ENCODE results near the gene KCNQ5.

The KCNQ5 gene

GRCh38 chr6:73027691-73028090 is 405.8 kb downstream of the KCNQ5 start:
- no peak for DNase-seq

GRCh38 chr6:73028124-73028766 is 406.4 kb downstream of the KCNQ5 start:
- DNase-seq: no peak

GRCh38 chr6:73028893-73029450 is 407.1 kb downstream of the KCNQ5 start:
- DNase-seq: no peak

GRCh38 chr6:73030257-73030656 is 408.4 kb downstream of the KCNQ5 start:
- DNase-seq: no peak

- DNase-seq: no peak
Observed at GRCh38 chr6:73030791-73031782, 409.2 kb downstream of the KCNQ5 start.

- no peak for DNase-seq
Observed at GRCh38 chr6:73032586-73032985, 410.7 kb downstream of the KCNQ5 start.

- no peak for DNase-seq
Observed at GRCh38 chr6:73036689-73037088, 414.8 kb downstream of the KCNQ5 start.

- no peak for DNase-seq
Observed at GRCh38 chr6:73041051-73041450, 419.2 kb downstream of the KCNQ5 start.

GRCh38 chr6:73042892-73043291 is 421.0 kb downstream of the KCNQ5 start:
- DNase-seq: no peak

- DNase-seq: no peak
Observed at GRCh38 chr6:73043446-73043845, 421.6 kb downstream of the KCNQ5 start.

GRCh38 chr6:73045609-73046008 is 423.7 kb downstream of the KCNQ5 start:
- DNase-seq: no peak

- no peak for DNase-seq
Observed at GRCh38 chr6:73047801-73048200, 425.9 kb downstream of the KCNQ5 start.

- DNase-seq: no peak
Observed at GRCh38 chr6:73049971-73050594, 428.2 kb downstream of the KCNQ5 start.

- DNase-seq: no peak
Observed at GRCh38 chr6:73050706-73051105, 428.8 kb downstream of the KCNQ5 start.

- no peak for DNase-seq
Observed at GRCh38 chr6:73051147-73051546, 429.3 kb downstream of the KCNQ5 start.

- DNase-seq: no peak
Observed at GRCh38 chr6:73054958-73055357, 433.1 kb downstream of the KCNQ5 start.

- DNase-seq: no peak
Observed at GRCh38 chr6:73058736-73059135, 436.9 kb downstream of the KCNQ5 start.

- DNase-seq: no peak
Observed at GRCh38 chr6:73062130-73062529, 440.3 kb downstream of the KCNQ5 start.

- no peak for DNase-seq
Observed at GRCh38 chr6:73062837-73063236, 441.0 kb downstream of the KCNQ5 start.

GRCh38 chr6:73064266-73064665 is 442.4 kb downstream of the KCNQ5 start:
- DNase-seq: no peak

GRCh38 chr6:73073238-73073637 is 451.4 kb downstream of the KCNQ5 start:
- no peak for DNase-seq

GRCh38 chr6:73074175-73074574 is 452.3 kb downstream of the KCNQ5 start:
- no peak for DNase-seq

- DNase-seq: no peak
Observed at GRCh38 chr6:73076211-73076954, 454.5 kb downstream of the KCNQ5 start.

All from NCI-H1417 treated with DMSO at 0.1 percent for 48 hours (cell line).